SKM-1 (cell line): ENCODE results near the gene ARF1.
A peak's percentile ranks its signal among the peaks of the same experiment; 100 is the strongest.

Source experiments
- DNase-seq: peaks from one replicate; lab custom pipeline; 2025; ENCODE audit not compliant: unreplicated experiment; lab: John Stamatoyannopoulos, UW

Gene ARF1

GRCh38 chr1:228082214-228082917, at the start of gene ARF1:
Gene ARF1 (plus strand): TSS chr1:228082708. CDS start chr1:228097115, 14,407 bp downstream.
- DNase-seq: peak; percentile 92

DNA sequence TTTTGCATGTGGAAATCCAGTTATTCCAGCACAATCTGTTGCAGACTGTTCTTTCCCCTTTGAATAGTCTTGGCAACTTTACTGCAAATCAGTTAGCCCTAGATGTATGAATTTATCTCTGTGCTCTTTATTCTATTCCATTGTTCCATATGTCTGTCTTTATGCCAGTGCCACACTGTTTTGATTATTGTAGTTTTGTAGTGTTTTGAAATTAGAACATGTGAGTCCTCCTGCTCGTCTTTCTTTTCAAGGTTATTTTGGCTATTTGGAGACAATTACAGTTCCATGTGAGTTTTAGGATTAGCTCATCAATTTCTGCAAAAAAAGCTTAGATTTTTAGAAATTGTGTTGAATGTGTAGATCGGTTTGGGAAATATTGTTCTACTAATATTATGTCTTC, 49.1 kb upstream of the ARF1 start:
- DNase-seq: no peak

- DNase-seq: no peak
These were observed 47.3 kb upstream of the ARF1 start for GRCh38 chr1:228034954-228035837.

DNA sequence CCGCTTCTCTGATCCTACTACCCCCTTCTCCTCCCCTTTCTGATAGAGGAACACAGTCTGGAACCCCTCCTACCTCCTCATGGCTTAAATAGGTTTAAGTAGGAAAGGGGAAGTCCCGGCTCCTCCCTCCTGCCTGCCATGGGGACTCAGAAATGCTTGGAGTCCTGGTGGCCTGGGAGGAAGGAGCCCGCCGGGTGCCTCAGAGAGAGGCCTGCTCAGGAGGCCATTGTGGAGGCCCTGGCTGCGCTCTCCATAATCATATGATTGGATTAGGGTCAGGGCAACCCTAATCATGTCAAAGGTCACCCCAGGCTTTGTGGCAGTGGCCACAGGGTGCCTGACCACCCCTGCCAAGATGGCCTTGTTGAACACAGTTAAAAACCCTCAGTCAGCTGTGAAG, 46.7 kb upstream of the ARF1 start:
- DNase-seq: no peak

DNA sequence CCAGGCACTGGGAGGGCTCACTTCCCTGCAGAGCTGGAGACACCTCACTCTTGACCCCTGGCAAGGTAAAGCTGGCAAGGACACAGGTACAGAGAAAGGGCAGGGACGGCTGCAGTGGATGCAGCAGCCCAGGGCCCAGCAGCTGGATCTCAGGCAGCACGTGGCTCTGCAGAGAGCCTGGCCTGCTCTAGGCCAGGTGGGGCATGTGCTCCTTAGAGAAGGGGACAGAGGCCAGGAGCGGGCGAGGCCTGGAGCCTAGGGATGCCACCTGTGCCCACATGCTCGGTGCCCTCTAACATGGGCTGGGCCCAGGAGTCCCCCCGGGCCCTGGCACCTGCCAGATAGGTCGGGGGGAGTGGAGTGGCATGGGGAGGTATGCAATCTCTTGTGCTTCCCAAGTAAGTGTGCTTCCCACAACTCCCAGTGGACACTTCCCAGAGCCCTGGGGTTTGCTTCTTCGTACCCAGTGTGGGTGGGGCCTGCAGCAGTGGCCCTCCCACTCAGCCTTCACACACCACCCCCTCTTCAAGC, 45.7 kb upstream of the ARF1 start:
- DNase-seq: no peak

GRCh38 chr1:228037401-228038386, 44.8 kb upstream of the ARF1 start:
- DNase-seq: no peak

- DNase-seq: no peak
These were observed 44.0 kb upstream of the ARF1 start for GRCh38 chr1:228038387-228039005.

- DNase-seq: no peak
These were observed 43.3 kb upstream of the ARF1 start for GRCh38 chr1:228039006-228039903.

- no peak for DNase-seq
These were observed 42.5 kb upstream of the ARF1 start for GRCh38 chr1:228039986-228040385.

GRCh38 chr1:228041316-228041715, 41.2 kb upstream of the ARF1 start:
- DNase-seq: no peak

GRCh38 chr1:228042508-228042907, 40.0 kb upstream of the ARF1 start:
- no peak for DNase-seq

DNA sequence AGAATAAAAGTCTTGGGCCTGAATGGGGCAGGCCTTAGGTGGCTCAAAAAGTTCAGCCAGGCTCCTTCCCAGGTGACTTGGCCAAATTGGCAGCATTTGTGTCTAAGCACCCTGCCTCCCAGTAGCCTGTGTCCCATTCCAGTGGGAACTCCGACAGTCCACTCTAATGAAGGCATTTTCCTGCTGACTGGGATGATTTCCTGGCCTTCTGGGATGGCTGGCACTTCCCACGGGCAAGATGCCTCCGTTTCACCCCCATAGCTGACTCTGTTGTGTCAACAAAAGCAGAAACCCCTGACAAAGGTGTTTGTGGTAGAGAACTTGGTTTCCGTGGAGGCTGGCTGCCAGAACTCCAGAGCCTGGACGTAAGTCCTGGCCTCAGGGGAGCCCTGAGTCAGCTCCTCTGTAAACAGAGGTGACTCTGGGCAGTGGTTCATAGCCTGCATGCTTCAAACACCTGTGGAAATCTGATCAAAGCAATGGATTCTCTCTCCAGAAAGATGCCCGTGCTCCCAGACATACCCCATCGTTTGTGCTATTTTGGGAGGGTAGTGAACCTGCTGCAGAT, 39.1 kb upstream of the ARF1 start:
- no peak for DNase-seq

GRCh38 chr1:228044961-228045360, 37.5 kb upstream of the ARF1 start:
- no peak for DNase-seq

DNA sequence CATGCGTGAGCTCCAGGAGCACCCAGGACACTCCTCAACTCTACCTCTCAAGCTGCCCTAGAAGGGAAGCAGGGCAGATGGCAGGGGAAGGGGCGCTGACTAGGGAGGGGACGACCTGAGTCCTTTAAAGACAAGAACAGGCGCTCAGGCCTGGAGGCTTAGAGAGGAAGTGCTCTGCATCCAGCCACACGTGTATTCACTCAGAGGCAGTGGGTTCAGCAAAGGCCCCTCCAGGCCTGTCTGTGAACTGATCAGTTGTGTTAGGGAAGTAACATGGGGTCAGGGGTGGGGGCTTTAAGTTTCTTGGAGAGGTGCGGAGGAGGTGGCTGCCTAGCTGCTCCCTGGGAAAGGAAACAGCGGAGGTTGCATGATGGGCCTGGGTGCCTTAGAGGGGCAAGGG, 37.1 kb upstream of the ARF1 start:
- DNase-seq: no peak

DNA sequence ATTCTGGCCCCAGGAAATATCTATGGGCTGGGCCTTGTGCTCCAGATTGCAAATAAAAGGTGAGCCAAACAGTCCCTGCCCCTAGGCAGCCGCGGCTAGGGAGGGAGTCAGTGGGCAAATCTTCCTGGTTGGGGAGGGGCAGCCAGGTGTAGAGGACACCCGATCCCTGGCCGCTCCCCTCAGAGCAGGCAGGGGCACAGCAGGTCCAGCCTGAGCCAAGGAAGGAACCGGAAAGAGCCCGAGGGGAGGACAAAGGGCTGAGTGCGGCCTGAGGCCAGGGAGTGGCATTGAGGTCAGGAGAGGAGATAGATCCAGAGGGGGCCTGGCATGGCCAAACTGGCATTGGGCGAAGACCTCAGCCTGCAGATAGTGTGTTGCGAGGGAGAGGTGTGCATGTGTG, 36.6 kb upstream of the ARF1 start:
- DNase-seq: no peak

- no peak for DNase-seq
These were observed 35.9 kb upstream of the ARF1 start for GRCh38 chr1:228046421-228047182.

DNA sequence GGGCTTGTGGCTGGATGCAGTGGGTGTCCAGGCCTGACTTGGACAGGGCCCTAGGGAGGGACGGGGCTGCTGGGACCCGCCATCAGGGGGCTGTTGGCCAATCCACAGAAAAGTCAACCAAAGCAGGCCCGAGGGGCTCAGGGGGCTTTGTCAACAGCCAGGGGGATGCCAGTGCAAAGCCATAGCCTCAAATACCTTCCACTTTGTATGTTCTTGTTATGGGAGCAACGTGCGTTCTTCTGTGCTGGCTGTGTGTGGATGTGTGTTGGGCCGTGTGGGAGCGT, 35.4 kb upstream of the ARF1 start:
- no peak for DNase-seq

DNA sequence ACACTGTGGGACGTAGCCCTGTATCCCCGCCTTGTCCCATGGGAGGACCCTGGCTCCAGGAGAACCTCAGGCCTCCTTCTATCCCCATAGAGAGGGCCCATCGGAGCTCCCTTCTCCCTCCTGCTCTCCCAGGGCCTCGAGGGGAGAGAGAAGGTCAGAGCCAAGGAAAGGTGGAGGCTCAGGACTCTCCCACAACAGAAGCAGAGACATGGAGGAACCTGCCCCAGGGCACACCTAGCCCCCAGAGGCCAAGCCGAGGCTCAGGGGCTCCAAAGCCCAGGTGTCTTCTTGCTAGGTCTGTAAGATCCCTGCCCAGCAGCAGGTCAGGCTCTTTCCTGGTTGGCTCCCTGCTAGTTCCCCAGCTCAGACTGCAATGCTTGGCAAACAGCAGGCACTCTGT, 34.4 kb upstream of the ARF1 start:
- DNase-seq: no peak
